HG02642 (cell line): ENCODE data around the gene SUSD1.
"Not testable (repeated sequence)": the region's sequence is repeated elsewhere in the genome, so short reads cannot be mapped to it uniquely, and the experiment has no call there.

Experiments
- ATAC-seq: cut with Tn5 transposase; IDR thresholded peaks from one replicate; pipeline ENCODE4 v1.9.1; 2021; ENCODE audit warnings: mild to moderate bottlenecking; ENCODE audit not compliant: unreplicated experiment, poor library complexity

The SUSD1 gene

GRCh38 chr9:112133806-112134205, 41.3 kb downstream of the SUSD1 start:
- ATAC-seq = not testable (repeated sequence)

GRCh38 chr9:112132356-112132755, 42.7 kb downstream of the SUSD1 start:
- no peak for ATAC-seq

- no peak for ATAC-seq
These were observed 44.1 kb downstream of the SUSD1 start for GRCh38 chr9:112130997-112131396.

GRCh38 chr9:112130347-112130746, 44.8 kb downstream of the SUSD1 start:
- ATAC-seq = no peak

- ATAC-seq = no peak
These were observed 45.9 kb downstream of the SUSD1 start for GRCh38 chr9:112129246-112129645.

GRCh38 chr9:112128399-112128798, 46.7 kb downstream of the SUSD1 start:
- ATAC-seq = not testable (repeated sequence)

GRCh38 chr9:112127281-112127680, 47.8 kb downstream of the SUSD1 start:
- no peak for ATAC-seq

GRCh38 chr9:112125951-112126388, 49.1 kb downstream of the SUSD1 start:
- no peak for ATAC-seq

- no peak for ATAC-seq
These were observed 50.9 kb downstream of the SUSD1 start for GRCh38 chr9:112124156-112124555.

GRCh38 chr9:112121633-112122032, 53.5 kb downstream of the SUSD1 start:
- no peak for ATAC-seq

GRCh38 chr9:112120439-112120925, 54.6 kb downstream of the SUSD1 start:
- no peak for ATAC-seq

- no peak for ATAC-seq
These were observed 55.1 kb downstream of the SUSD1 start for GRCh38 chr9:112120030-112120341.

GRCh38 chr9:112119225-112120029, 55.7 kb downstream of the SUSD1 start:
- no peak for ATAC-seq

GRCh38 chr9:112118009-112118408, 57.1 kb downstream of the SUSD1 start:
- ATAC-seq = no peak

- ATAC-seq = no peak
These were observed 58.9 kb downstream of the SUSD1 start for GRCh38 chr9:112115970-112116753.

GRCh38 chr9:112115109-112115508, 60.0 kb downstream of the SUSD1 start:
- ATAC-seq = no peak

GRCh38 chr9:112112941-112113681, 62.0 kb downstream of the SUSD1 start:
- no peak for ATAC-seq

- ATAC-seq = no peak
These were observed 62.6 kb downstream of the SUSD1 start for GRCh38 chr9:112112519-112112918.

GRCh38 chr9:112111461-112111860, 63.6 kb downstream of the SUSD1 start:
- ATAC-seq = no peak

GRCh38 chr9:112110777-112111113, 64.4 kb downstream of the SUSD1 start:
- no peak for ATAC-seq
